SU-DHL-6 (cell line): ENCODE data around the gene KCNA4.

Source experiments
- CTCF ChIP-seq: fragments of 200-600 bp; sonication (generic); IDR thresholded peaks from one replicate; pipeline ENCODE4 v1.5.1; 2017; ENCODE audit warnings: antibody characterized with exemption, mild to moderate bottlenecking, low read length, moderate library complexity; ENCODE audit not compliant: insufficient read depth, poor library complexity, severe bottlenecking
- EZH2phosphoT487 ChIP-seq: fragments of 200-600 bp; sonication (generic), shearing (Covaris generic); conservative IDR thresholded peaks from 2 replicates; pipeline ENCODE4 v1.6.1; 2018; ENCODE audit warnings: mild to moderate bottlenecking, antibody characterized with exemption, low read length, moderate library complexity, mixed read lengths

GRCh38 chr11:29963796-29964195, 53.0 kb downstream of the KCNA4 start:
- no peak for TF ChIP-seq CTCF
- TF ChIP-seq EZH2phosphoT487, result no peak
